NCI-H1092 (cell line): ENCODE measurements around the gene CDH4.

Source experiments
- DNase-seq: peaks from one replicate; lab custom pipeline; 2025; lab: John Stamatoyannopoulos, UW

CDH4 gene

GRCh38 chr20:61631751-61632150 lies 379.7 kb downstream of the CDH4 start:
- DNase-seq = no peak

GRCh38 chr20:61633004-61633403 lies 380.9 kb downstream of the CDH4 start:
- no peak for DNase-seq

- DNase-seq = no peak
These were observed 382.5 kb downstream of the CDH4 start for GRCh38 chr20:61634376-61635145.

- DNase-seq = no peak
These were observed 383.8 kb downstream of the CDH4 start for GRCh38 chr20:61635721-61636455.

- no peak for DNase-seq
These were observed 384.6 kb downstream of the CDH4 start for GRCh38 chr20:61636531-61637116.

- DNase-seq = no peak
These were observed 386.9 kb downstream of the CDH4 start for GRCh38 chr20:61638802-61639585.

- DNase-seq = no peak
These were observed 388.2 kb downstream of the CDH4 start for GRCh38 chr20:61640131-61640870.

GRCh38 chr20:61640871-61641245 lies 388.8 kb downstream of the CDH4 start:
- DNase-seq = no peak

GRCh38 chr20:61643656-61644377 lies 391.8 kb downstream of the CDH4 start:
- no peak for DNase-seq

GRCh38 chr20:61644378-61645076 lies 392.5 kb downstream of the CDH4 start:
- DNase-seq = no peak

- DNase-seq = no peak
These were observed 393.7 kb downstream of the CDH4 start for GRCh38 chr20:61645732-61646131.

GRCh38 chr20:61646453-61646852 lies 394.4 kb downstream of the CDH4 start:
- no peak for DNase-seq

- DNase-seq = no peak
These were observed 394.9 kb downstream of the CDH4 start for GRCh38 chr20:61646986-61647385.

GRCh38 chr20:61647702-61648101 lies 395.6 kb downstream of the CDH4 start:
- no peak for DNase-seq

- DNase-seq = no peak
These were observed 397.2 kb downstream of the CDH4 start for GRCh38 chr20:61649105-61649859.

GRCh38 chr20:61649860-61650162 lies 397.8 kb downstream of the CDH4 start:
- DNase-seq = no peak

GRCh38 chr20:61650912-61651733 lies 399.1 kb downstream of the CDH4 start:
- DNase-seq = no peak

GRCh38 chr20:61652146-61652545 lies 400.1 kb downstream of the CDH4 start:
- DNase-seq = no peak

- no peak for DNase-seq
These were observed 402.7 kb downstream of the CDH4 start for GRCh38 chr20:61654726-61655125.
